ENCODE measurements around the gene CADPS.

Gene CADPS

DNA sequence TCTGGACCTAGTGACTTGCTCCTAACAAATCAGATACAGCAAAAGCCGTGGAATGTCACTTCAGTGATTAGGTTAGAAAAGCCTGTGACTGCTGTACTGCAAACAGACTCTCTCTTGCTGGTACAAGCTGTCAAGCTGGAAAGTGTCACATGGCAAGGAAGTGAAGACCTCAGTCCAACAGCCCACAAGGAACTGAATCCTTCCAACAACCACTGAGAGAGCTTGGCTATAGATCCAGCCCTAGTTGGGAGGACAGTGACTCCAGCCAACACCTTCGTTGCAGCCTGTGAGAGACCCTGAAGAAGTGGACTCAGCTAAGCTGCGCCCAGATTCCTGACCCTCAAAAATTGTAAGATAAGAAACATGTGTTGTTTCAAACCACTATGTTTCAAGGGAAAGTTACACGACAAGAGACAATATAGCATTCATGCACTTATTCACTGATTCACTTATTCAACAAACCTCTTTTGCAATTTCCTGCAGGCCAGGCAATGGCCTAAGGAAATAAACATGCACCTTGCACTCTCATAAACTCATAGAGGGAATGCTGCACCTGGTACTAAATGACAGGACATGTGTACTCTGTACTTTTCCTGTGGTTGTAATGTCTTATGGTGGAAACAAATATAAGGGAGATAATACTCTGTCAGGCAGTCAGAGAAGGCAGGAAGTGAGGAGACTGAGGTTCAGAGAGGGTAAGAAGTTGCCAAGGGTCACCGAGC is 142.9 kb downstream of the CADPS start:
- DNase-seq = no peak

DNA sequence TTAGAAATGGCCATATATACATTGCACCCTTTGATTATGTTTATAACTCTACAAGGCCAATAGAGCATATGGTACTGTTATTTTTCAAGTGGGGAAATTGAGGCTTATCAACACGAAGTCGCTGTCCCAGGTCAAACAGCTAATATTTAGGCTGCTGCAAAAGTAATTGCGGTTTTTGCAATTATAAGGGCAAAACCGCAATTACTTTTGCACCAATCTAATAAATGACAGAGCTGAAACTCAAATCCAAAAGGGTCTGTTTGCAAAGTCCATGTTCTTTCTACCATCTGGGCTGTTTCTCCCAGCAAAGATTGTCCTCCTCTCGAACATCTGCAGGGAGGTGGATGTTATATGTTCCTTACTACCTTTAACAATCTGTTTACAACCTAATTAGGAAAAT is 147.2 kb downstream of the CADPS start:
- DNase-seq = no peak

DNA sequence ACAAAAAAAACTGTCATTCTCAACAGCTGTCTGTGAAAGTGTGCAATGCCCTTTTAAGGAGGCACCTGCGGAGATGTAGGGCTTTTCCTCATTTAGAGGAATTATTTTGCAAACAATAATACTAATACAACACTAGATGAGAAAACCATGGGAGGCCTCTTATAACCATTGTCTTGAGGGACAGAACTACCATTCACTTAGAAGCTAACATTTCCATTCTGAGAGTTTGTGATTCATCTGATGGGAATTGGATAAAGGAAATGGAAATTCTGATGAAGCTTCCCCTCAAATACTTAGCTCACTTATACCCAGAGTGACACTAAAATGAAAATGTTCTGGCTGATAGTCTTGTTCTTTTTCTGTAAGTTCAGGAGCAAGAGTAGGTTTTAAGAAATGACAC is 147.7 kb downstream of the CADPS start:
- no peak for DNase-seq

DNA sequence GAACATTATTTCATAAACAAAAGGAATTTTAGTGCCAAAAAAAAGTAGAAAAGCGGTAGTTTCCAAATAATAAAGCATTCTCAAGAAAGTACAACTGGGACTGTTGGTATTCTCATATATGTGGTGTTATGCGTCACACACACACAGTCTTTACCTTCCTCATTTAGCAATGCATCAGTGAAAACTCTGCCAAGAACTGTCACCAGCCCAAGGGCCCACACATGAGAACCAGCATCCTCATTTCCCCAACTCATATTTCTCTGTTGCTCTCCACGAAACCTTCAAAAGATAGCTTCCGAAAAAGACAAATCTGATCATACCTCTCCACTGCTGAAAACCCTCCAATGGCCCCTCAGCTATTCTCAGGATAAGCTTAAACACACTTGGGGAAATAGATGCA is 150.7 kb downstream of the CADPS start:
- DNase-seq = no peak

DNA sequence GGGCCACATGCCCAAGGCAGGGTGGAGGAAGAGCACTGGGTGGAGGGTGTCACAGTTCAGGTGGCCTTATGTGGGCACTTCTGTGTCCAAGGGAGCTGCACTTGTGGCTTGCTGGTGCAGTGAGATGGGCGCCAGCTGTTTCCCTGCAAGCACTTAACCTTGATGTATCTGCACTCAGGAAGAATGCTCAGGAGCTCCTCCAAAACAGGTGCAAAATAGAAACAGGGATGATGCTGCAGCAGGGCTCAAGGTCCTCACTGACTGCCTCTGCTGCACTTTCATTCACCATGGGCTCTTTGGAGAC is 151.3 kb downstream of the CADPS start:
- DNase-seq = no peak

DNA sequence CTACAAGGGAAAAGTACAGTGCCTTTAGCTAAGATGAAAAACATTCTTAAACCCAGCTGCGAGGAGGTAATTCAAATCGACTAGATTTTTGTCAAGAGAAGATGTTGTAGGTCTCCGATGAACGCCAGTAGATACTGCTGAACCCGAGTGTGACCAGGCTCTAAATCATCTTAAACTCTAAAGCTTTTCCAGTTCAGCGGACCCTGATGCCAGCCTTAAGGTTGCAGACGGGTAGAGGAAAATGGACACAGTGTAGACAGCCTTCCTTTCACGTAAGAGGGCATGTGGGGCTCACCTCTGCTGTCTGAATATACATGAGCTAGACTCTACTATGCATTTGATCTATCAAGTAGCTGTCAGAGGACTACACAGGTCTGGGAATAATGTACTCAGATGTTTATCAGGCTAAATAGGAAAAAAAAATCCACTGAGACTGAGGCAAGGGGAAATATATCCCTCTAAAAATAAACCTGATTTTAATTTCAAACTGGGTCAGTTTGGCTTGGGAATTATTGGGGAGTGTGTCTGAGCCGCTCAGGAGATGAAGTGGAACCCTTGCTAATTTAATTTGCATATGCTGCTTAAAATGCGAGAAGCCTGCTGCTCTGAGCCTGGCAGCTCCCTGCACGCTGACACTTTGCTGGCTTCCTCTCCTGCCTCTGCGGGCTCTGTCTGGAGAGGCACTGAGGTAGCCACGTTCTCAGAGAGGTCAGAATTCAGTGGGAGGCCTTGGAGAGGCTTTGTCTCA is 151.9 kb downstream of the CADPS start:
- DNase-seq = no peak

DNA sequence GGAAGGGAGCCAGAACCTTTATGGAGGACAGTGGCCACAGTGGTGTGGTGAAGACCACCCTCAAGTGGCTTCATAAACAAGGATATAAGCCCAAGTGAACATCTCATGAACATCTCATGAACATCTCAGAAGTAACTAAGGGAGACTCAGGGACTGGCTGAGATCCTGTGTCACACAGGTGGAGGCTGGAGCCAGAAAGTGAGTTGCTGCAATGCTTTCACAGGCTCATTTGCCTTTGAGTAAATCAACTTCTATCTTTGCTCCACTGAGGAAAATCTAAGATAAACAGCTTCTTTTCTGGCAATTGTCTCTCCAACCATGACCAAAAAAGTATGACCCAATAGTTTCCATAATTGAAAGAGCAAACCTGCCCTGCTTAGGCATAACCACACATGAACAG is 152.9 kb downstream of the CADPS start:
- no peak for DNase-seq

DNA sequence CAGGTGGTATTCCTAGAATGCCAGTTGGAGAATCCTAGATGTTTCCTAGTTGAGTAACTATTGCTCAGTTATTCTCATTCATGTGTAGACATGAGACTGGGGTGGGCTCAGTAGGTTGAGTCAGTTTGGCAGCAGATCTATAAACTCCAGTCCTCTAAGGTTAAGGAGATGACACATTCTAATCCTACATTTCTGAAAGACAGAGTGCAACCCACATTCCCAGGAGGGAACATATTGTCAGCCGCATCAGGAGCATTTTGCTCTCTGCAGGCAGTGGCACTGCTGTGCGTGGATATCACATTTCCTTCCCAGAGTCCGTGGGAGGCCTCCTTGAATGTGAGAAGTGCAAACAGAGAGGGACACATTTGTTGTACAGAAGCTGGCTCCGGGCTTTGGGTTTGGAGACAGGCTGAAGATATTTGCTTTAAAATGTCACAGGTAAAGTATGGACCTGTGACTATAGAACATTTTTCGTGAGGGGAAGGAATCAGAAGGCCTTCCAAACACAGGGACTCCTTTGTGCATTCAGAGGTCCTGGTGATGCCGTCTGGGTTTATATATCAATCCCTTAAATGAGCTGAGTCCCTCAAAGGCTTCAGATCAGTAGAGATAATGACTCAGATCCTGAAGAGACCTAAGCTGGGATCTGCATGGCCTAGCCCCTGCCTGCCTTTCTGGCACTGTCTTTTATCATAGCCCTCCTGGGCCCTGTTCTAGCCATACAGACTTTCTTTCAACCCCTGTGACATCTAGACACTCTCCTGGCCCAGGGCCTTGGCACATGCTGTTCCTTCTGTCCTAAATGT is 156.5 kb downstream of the CADPS start:
- DNase-seq = no peak

DNA sequence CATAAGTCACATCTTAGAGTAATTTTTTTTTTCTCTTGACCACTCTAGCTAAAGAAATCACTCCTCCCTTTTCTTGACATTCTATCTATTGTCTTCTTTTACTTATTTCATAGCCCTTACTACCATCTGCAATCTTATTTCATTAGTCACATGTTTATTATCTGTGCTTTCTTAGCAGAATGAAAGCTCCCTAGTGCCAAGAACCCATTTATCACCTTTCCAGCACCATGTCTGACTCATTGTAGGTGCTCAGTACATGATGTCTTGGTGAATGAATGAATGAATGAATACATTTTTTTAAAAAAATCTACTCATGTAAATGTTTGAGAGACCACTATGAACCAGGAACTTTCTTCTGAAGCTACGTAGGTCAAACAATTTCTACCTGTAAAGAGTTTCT is 157.2 kb downstream of the CADPS start:
- no peak for DNase-seq

DNA sequence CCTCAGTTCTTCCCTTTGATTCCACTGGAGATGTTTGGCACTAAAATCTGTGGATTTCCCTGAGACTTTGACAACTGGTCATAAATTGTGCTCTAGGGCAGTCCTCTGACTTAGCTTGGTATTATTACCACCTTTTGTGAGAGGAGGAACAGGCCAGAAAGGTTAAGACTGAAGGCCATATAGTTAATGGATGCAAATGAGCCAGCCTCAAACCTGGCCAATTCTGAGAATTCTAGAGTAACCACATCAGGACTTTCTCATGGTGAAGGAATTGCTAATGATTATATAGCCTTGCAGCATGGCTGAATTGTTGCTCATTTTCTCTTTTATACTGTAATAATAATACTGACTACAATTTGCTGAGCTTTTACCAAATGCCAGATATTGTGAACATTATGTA is 162.5 kb downstream of the CADPS start:
- DNase-seq = no peak

DNA sequence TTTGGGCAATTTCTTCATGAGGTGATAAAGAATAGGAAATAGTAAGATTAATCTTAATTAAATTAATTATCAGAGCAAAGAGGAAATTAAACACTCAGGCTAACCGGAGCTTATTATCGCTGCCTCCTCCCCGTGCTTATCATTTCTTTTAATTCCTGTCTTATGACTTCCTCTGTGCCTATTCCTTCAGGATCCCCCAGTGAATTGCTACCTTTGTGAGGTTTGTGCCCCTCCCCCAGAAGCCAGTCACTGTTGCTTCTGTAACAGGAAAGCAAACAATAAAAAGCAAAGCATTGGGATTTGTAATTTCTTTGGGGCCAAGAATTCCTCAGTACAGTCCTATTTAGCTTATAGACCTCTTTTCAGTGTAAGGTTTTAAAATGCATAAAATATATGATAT is 164.5 kb downstream of the CADPS start:
- DNase-seq = no peak

DNA sequence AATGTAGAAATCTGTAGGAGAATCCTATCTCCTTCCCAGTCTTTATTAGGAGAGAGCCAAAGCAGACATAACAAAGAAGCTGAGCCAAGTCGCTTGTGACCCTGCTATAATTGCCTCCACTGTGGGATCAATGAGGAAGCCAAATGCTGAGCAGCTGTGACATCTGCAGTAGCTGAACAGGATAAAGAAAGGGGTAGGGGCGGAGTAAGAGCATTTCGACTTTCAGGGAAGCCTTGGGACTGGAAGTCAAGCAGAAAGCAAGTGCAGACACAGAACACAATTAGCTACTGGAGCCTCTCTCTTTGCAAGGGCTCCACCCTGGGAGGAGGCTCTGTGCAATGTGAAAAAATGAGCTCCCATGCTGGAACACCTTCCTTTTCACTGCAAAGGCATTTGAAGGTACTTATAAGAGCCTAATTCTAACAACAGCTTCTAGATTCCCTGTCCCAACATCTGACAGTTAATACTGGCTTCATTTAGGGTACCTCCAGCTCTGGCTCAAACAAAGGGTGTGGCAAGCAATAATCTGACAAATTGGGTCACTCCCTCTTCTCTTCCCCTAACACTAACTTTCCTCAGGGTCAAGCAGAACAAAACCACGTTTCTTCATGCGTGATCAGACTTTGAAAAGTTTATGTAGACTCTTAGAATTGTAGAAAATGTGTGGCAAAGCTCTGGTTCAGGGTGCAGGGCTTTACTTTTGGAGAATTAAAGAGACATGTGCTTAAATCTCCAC is 166.4 kb downstream of the CADPS start:
- no peak for DNase-seq

DNA sequence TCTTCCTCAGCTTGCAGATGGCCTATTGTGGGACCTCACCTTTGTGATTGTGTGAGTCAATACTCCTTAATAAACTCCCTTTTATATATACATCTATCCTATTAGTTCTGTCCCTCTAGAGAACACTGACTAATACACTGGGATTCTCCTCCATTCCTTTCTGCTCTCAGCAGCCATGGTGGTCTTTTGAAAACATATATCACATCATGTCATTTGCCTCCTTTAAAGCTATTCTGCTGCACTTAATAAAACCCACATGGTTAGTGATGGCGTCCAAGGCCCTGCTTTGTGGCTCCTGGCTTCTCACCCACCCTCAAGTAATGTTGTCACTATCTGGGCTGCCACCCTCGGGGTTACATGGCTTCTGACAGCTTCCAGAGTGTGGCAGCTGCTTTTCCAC is 169.5 kb downstream of the CADPS start:
- DNase-seq = no peak

DNA sequence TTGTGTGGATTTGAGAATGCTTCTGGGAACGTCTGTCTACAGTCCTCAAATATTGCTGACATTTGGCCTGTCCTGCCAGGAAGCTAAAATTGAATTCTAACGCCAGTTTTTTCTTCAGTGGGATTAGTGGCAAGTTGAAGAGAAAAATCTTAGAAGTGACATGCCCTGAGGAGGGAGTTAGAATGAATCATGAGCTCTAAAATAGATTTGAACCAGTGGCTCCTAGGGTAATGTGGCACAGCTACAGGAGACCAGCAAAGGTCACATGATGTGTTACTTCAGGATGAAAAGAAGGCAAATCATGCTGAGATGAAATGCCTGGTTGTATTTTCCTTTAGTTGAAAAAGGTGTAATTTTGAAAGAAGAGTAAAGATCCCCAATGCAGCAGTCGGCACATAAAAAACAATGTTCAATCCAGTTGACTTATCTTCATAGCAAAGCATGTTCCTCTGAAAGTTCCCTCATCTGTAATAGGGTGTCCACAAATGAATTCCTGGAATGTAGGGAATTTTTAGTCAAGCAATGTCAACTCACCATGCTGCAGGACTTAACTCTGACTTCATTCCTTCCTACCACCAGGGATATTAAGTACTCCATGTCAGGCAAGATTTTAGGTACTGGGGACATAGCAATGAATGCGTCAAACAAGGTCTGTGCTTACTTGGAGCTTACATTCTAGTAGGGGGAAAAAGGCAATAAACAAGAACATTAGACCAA is 171.6 kb downstream of the CADPS start:
- DNase-seq = no peak

DNA sequence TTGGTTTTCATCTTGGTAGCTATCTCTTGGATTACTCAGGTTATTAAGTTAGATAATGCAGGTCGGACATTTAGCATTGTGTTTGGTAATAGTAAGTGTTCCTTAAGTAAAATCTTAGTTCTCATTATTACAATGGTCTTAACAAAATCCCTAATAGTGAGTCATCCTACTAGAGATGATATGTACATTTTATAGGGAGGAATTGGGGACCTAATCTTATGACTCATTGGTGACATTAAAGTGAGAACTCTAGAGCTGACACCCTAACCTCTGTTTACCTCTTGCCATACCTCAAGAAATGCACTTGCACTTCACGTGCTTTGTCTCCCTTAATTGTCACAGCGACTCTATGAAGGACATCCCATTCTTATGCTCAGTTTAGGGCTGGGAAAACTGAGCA is 174.9 kb downstream of the CADPS start:
- DNase-seq = no peak

DNA sequence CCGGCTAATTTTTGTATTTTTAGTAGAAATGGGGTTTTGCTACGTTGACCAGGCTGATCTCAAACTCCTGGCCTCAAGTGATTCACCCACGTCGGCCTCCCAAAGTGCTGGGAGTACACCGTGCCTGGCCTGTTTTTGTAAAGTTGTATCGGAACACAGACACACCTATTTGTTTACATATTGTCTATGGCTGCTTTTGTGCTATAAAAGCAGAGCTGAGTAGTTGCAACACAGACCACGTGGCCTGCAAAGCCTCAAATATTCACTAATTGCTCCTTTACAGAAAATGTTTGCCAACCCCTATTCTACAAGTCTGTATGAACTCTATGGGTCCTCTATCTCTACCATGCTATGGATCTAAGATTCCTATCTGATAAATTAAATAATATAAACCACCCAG is 175.5 kb downstream of the CADPS start:
- no peak for DNase-seq

DNA sequence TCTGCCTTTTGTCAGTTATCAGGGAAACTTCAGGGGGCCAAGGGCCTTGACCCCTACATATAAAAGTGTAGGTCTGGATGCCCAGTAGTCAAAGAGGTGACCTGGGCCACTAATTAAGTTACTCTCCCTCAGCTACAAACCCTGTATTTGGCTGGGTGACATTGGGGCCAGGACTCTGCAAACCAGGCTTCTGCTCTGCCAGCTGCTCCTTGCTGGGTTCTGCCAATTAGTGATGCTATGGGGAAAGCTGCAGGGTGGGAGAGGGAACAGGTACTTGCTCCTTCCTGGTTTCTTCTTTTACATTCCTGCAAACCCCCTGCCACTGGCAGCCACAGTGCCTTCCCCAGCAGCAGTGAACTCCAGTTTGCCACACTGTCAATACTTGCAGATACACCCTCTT is 179.2 kb downstream of the CADPS start:
- DNase-seq = no peak

DNA sequence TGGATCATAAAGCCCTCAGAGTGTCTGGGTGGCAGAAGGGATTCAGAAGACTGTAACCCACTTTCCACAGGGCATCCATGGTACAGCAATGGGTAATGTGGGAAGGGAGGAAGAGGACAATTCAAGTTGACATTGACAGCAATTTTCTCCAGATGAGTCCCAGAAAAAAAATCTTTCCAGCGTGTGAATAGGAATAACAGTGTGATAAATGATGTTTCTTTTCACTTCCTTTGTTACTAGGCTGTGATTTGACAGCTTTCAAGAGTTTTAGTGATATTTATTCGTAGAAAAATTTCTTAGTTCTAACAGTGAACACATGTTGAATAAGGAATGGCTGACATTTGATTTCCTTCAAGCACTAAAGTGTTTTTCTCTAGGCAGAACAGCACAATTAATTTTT is 186.4 kb downstream of the CADPS start:
- no peak for DNase-seq

DNA sequence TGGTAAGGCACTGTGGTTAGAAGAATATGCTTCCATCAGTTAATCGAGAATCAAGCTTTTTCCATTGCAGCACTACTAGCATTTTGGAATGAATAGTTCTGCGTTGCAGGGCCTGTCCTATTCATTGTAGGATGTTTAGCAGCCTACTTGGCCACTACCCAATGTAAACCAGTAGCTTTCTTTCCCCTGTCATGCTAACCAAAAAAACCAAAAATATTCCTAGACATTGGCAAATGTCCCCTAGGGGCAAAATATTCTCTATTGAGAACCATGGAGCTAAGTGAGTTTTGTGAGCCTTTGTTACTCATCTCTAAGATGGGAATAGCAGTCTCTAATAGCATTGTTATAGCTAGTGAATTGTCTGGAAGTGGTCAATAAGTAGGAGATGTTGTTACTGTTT is 187.2 kb downstream of the CADPS start:
- DNase-seq = no peak

DNA sequence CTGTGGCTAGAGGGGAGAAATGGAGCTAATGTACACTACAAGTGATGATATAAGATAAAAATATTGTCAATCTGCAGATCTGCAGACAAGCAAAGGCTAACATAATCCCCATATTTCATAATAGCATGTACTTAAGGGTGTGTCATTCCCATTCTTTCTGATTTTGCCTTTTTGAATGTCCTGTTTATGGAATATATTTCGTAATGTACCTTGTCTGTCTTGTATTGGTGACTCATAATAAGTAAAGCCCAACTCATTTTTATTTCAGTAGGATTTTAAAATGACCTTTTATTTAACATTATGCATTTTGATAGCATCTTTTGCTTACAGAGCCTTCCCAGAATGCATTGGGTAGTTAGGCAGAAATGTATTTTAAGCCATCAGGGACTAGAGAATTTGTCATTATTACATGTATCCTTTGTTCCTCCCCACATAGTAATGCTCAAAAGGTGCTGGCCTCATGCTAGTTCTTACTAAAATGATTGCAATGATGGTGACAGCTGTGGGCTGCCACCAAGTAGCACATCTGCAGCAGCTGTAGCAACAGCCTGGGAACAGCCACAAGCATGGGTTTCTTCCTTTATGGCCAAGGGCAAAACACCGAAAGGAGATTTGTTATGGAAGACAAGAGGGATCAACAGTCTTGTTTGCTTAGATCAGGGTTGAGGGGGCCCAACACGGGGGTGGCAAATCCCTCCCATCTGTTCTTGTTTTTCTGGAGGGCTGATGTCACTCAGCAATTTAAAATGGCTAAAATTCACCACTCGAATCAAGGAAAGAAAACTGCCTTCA is 188.5 kb downstream of the CADPS start:
- no peak for DNase-seq

DNA sequence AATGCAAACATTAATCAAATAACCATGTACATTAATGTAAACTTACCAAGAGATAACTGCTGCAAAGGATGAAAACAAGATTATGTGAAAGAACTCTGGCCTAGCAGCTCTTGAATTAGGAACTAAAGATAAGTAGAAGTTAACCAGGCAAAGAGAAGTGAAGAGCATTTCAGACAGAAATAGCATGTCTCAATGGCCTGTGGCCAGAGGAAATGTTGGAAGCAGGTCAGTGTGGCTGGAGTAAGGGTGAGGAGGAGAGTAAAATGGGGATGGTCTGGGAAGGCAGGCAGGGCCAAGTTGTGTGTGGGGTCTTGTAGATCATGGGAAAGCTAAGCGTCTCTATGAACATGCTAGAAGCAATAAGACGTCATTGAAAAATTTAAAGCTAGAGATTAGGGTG is 192.4 kb downstream of the CADPS start:
- no peak for DNase-seq

DNA sequence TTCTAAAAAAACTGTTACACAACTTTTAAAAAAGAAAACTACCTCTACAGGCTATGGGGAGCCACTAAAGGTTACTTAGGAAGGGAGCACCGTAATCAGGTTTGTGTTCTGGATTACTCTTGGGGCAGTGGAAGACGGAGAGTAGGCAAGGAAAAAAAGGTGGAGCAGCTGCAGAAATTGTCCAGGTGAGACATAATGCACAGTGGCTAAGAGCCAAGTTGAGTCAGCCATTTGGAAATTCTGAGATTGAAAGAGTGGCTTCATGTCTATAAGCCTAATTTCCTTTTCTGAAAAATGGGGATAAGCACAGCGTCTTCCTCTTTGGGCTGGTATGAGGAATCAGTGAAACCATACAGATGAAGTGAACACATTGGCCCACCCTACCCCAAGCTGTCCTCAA is 195.2 kb downstream of the CADPS start:
- DNase-seq = no peak

All from activated CD4-positive, alpha-beta T cell treated with anti-CD3 and anti-CD28 coated beads, Interleukin-2, amount 50 U/mL, for 1 hour (primary cell).